HCT116 (cell line): ENCODE measurements around the gene CCL18. TPM values are rescaled to one million over a fixed set of nuclear protein-coding genes. Genes with fewer than 3 reads are reported as not detected.
"Not testable (repeated sequence)": the region's sequence is repeated elsewhere in the genome, so short reads cannot be mapped to it uniquely, and the experiment has no call there.

Experiments
- ATAC-seq: fragments of 200-7000 bp; cut with Tn5 transposase; 2 replicates; pipeline ENCODE4 v1.9.1; 2020; ENCODE audit warnings: mild to moderate bottlenecking, moderate library complexity
- BruUV-seq: library from RNA; stranded (reverse); fragments of 400-500 nt; replicated peaks from 2 replicates; lab custom pipeline; 2021; lab: Mats Ljungman, UMichigan
- CTCF ChIA-PET: fragments of 300-600 bp; sonication (Branson Sonifier 250); formaldehyde crosslinking; loops from one replicate; lab custom pipeline; 2021; ENCODE audit warnings: antibody characterized with exemption; lab: Charles Lee
- POLR2A ChIA-PET: fragments of 300-600, 350-600 bp; sonication (Branson Sonifier 250); formaldehyde crosslinking; loops from one replicate; lab custom pipeline; 2021; ENCODE audit warnings: antibody characterized with exemption; lab: Charles Lee
- RAD21 ChIA-PET, 2 experiments: fragments of 300-600 bp; sonication (Branson Sonifier 250); formaldehyde crosslinking; loops; one replicate each; lab custom pipeline; 2023; ENCODE audit warnings: low total read pairs in 2 of 2; ENCODE audit not compliant: uncharacterized antibody in 2 of 2, unreplicated experiment in 2 of 2, low non-redundant PET in 1 of 2; lab: Charles Lee
- DNase-seq: peaks from one replicate; pipeline ENCODE4 v3.0.0-alpha.2; 2010; ENCODE audit warnings: low read depth, low spot score
- H2AFZ ChIP-seq: fragments of 200-600 bp; shearing (Covaris generic), sonication (generic); 2 replicates; pipeline ENCODE4 v1.6.1; 2017; ENCODE audit warnings: low read depth, mixed run types, mixed read lengths, antibody characterized with exemption, low read length; ENCODE audit not compliant: poor library complexity, severe bottlenecking
- H3K27ac ChIP-seq: 2 replicates; pipeline ENCODE4 v1.5.1; 2012; ENCODE audit warnings: low read depth, low read length
- H3K27me3 ChIP-seq: fragments of 200-600 bp; sonication (generic); 2 replicates; pipeline ENCODE4 v1.6.1; 2016; ENCODE audit warnings: mixed run types, low read length, mixed read lengths; ENCODE audit not compliant: insufficient read depth
- H3K36me3 ChIP-seq, 2 experiments: fragments of 200-500 bp in 1 of 2; fragments of 200-600 bp in 1 of 2; sonication (Bioruptor generic) in 1 of 2; sonication (generic) in 1 of 2; 2 replicates each; pipeline versions ENCODE4 v1.5.1 to v1.6.1; 2014 to 2016; ENCODE audit warnings: low read length in 2 of 2, inconsistent platforms in 1 of 2, mixed read lengths in 1 of 2, mixed run types in 1 of 2; ENCODE audit not compliant: insufficient read depth in 2 of 2, control insufficient read depth in 1 of 2
- H3K4me1 ChIP-seq, 2 experiments: fragments of 200-600 bp in 1 of 2; sonication (generic) in 1 of 2; 2 replicates each; pipeline versions ENCODE4 v1.5.1 to v1.6.1; 2012 to 2017; ENCODE audit warnings: low read length in 2 of 2, inconsistent platforms in 1 of 2, mild to moderate bottlenecking in 1 of 2, mixed read lengths in 1 of 2, mixed run types in 1 of 2, moderate library complexity in 1 of 2; ENCODE audit not compliant: insufficient read depth in 2 of 2, control insufficient read depth in 1 of 2
- H3K4me2 ChIP-seq: fragments of 200-600 bp; sonication (generic); 2 replicates; pipeline ENCODE4 v1.6.1; 2017; ENCODE audit warnings: mixed run types, low read length, mixed read lengths
- H3K4me3 ChIP-seq, 2 experiments: fragments of 200-600 bp in 1 of 2; sonication (generic) in 1 of 2; replicated peaks in 1 of 2; 2 replicates each; pipeline ENCODE4 v1.5.1; 2011 to 2016; ENCODE audit warnings: low read length in 2 of 2, control low read depth in 1 of 2, low read depth in 1 of 2, mild to moderate bottlenecking in 1 of 2, mixed read lengths in 1 of 2, mixed run types in 1 of 2
- H3K79me2 ChIP-seq: fragments of 200-600 bp; sonication (generic); 2 replicates; pipeline ENCODE4 v1.6.1; 2017; ENCODE audit warnings: mild to moderate bottlenecking, mixed run types, low read length, moderate library complexity, mixed read lengths; ENCODE audit not compliant: insufficient read depth
- H3K9ac ChIP-seq: fragments of 200-600 bp; sonication (generic); 2 replicates; pipeline ENCODE4 v1.6.1; 2016; ENCODE audit warnings: low read length, mixed read lengths
- H3K9me2 ChIP-seq: fragments of 200-600 bp; sonication (generic), shearing (Covaris generic); 2 replicates; pipeline ENCODE4 v1.6.1; 2017; ENCODE audit warnings: mixed run types, mild to moderate bottlenecking, moderate library complexity; ENCODE audit not compliant: insufficient read depth
- H3K9me3 ChIP-seq, 2 experiments: fragments of 200-500 bp in 1 of 2; fragments of 200-600 bp in 1 of 2; sonication (Bioruptor generic) in 1 of 2; sonication (generic) in 1 of 2; 2 replicates each; pipeline ENCODE4 v1.6.1; 2014 to 2017; ENCODE audit warnings: low read length in 2 of 2, mixed read lengths in 2 of 2, inconsistent platforms in 1 of 2, low read depth in 1 of 2, mild to moderate bottlenecking in 1 of 2, mixed run types in 1 of 2, moderate library complexity in 1 of 2; ENCODE audit not compliant: control insufficient read depth in 1 of 2, insufficient read depth in 1 of 2
- H4K20me1 ChIP-seq: fragments of 200-600 bp; sonication (generic), shearing (Covaris generic); 2 replicates; pipeline ENCODE4 v1.6.1; 2017; ENCODE audit warnings: mixed run types, mild to moderate bottlenecking, moderate library complexity; ENCODE audit not compliant: insufficient read depth
- CTCF ChIP-seq, 3 experiments: fragments of 200-600 bp in 1 of 3; sonication (generic) in 1 of 3; IDR thresholded peaks in 2 of 3; conservative IDR thresholded peaks in 1 of 3; 2 replicates each; pipeline ENCODE4 v1.5.1; 2012 to 2017; ENCODE audit warnings: low read depth in 2 of 3, low read length in 2 of 3, antibody characterized with exemption in 1 of 3, borderline replicate concordance in 1 of 3, control low read depth in 1 of 3, mild to moderate bottlenecking in 1 of 3, mixed read lengths in 1 of 3, mixed run types in 1 of 3, moderate library complexity in 1 of 3; ENCODE audit not compliant: insufficient read depth in 1 of 3
- EZH2phosphoT487 ChIP-seq: fragments of 200-600 bp; IDR thresholded peaks from 2 replicates; pipeline ENCODE4 v1.6.1; 2018; ENCODE audit warnings: antibody characterized with exemption, borderline replicate concordance
- JUND ChIP-seq: IDR thresholded peaks from 2 replicates; pipeline ENCODE4 v1.6.1; 2012
- POLR2AphosphoS5 ChIP-seq: IDR thresholded peaks from 2 replicates; pipeline ENCODE4 v1.6.1; 2011; ENCODE audit warnings: mild to moderate bottlenecking, low read depth, low read length, moderate library complexity
- SRF ChIP-seq: IDR thresholded peaks from 2 replicates; pipeline ENCODE4 v1.6.1; 2012; ENCODE audit warnings: low read depth
- ZFX ChIP-seq: fragments of 450-650 bp; IDR thresholded peaks from 2 replicates; pipeline ENCODE4 v1.6.1; 2017
- intact Hi-C: fragments of 100-400 bp; cut with micrococcal nuclease; formaldehyde crosslinking; loops from 2 replicates; pipeline ENCODE4 v1.10.0; 2022
- total RNA-seq: library from RNA; stranded (reverse); gene quantifications from one replicate; pipeline ENCODE4 v1.2.1, GENCODE V29; 2021; ENCODE audit not compliant: unreplicated experiment

CCL18 gene
- total RNA-seq, 1 experiment from 2014 or later = not detected

- H2AFZ ChIP-seq, ATAC-seq, H3K79me2 ChIP-seq, intact Hi-C loops, H3K36me3 ChIP-seq, H3K4me2 ChIP-seq, H3K9me2 ChIP-seq, H3K4me3 ChIP-seq, BruUV-seq, H3K27me3 ChIP-seq, POLR2A ChIA-PET, H3K27ac ChIP-seq, H3K9ac ChIP-seq, RAD21 ChIA-PET, H4K20me1 ChIP-seq, DNase-seq, H3K9me3 ChIP-seq, H3K4me1 ChIP-seq: not testable (repeated sequence)
- CTCF ChIA-PET = interaction anchor here (1.3 kb wide), 1 partner anchor 15 kb away, joined by 5 read pairs; no protein-coding TSS in a partner anchor
Measured at GRCh38 chr17:36087897-36088572, 24.0 kb downstream of the CCL18 start.

GRCh38 chr17:36088670-36089338, 24.7 kb downstream of the CCL18 start:
- intact Hi-C loops = no loop called here
- CTCF ChIA-PET = interaction anchor here (1.3 kb wide), 1 partner anchor 16 kb away, joined by 5 read pairs; no protein-coding TSS in a partner anchor
- no peak overlapping the region for H3K4me2 ChIP-seq

More at GRCh38 chr17:36088670-36089338, 24.7 kb downstream of the CCL18 start:
- Histone ChIP-seq H3K79me2 (no peaks in the 10 kb centered on the region), H3K4me1 (no peaks in the 10 kb centered on the region), H3K9ac (no peak overlapping the region), H3K27ac (no peak overlapping the region), H3K36me3 (no peaks in the 10 kb centered on the region), H2AFZ (no peak overlapping the region), H3K9me3 (no peaks in the 10 kb centered on the region), H3K9me2 (no peaks in the 10 kb centered on the region), H3K4me3 (no peak overlapping the region), H3K27me3 (0 out of 2 replicates have a peak, but pooled peaks cover 9% of the 10 kb centered on the region), H4K20me1 (no peaks in the 10 kb centered on the region)
- ChIA-PET POLR2A (no interaction called here), RAD21 (no interaction called here)
- TF ChIP-seq POLR2AphosphoS5 (no peak), CTCF (IDR thresholded peaks at IDR 0.05 in 2 of 3, conservative IDR thresholded peaks at IDR 0.05 in 1 of 3; ENCODE audit: borderline replicate concordance in 1 of 3, insufficient read depth in 1 of 3, low read depth in 2 of 3, low read length in 2 of 3) (no peak), JUND (no peak), EZH2phosphoT487 (no peak), SRF (no peak), ZFX (no peak)
- no TSS peak for BruUV-seq
- DNase-seq (no peak), ATAC-seq (no peak)
